HG03175 (cell line): ENCODE data around the gene ADGRG3.

Experiments used
- ATAC-seq: cut with Tn5 transposase; IDR thresholded peaks from one replicate; pipeline ENCODE4 v1.9.1; 2021; ENCODE audit warnings: mild to moderate bottlenecking, moderate library complexity; ENCODE audit not compliant: unreplicated experiment

Gene ADGRG3, protein sequence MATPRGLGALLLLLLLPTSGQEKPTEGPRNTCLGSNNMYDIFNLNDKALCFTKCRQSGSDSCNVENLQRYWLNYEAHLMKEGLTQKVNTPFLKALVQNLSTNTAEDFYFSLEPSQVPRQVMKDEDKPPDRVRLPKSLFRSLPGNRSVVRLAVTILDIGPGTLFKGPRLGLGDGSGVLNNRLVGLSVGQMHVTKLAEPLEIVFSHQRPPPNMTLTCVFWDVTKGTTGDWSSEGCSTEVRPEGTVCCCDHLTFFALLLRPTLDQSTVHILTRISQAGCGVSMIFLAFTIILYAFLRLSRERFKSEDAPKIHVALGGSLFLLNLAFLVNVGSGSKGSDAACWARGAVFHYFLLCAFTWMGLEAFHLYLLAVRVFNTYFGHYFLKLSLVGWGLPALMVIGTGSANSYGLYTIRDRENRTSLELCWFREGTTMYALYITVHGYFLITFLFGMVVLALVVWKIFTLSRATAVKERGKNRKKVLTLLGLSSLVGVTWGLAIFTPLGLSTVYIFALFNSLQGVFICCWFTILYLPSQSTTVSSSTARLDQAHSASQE

DNA sequence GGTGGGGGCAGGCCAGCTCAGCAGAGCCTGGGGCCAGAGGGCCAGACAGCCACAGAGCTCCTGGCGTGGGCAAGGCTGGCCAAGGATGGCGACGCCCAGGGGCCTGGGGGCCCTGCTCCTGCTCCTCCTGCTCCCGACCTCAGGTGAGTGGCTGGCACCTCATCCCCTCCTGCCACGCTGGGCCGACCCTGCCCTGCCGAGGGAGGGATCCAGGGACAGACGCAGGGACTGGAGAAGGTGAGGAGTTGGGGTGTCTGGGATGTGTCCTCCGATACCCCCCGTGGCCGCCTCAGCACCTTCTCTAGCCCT is at the start of gene ADGRG3:
Gene ADGRG3, plus strand, starts transcription at position 44 of the 309 bp plus-strand sequence. Its CDS starts 42 bp downstream, at position 86.
- no peak for ATAC-seq

DNA sequence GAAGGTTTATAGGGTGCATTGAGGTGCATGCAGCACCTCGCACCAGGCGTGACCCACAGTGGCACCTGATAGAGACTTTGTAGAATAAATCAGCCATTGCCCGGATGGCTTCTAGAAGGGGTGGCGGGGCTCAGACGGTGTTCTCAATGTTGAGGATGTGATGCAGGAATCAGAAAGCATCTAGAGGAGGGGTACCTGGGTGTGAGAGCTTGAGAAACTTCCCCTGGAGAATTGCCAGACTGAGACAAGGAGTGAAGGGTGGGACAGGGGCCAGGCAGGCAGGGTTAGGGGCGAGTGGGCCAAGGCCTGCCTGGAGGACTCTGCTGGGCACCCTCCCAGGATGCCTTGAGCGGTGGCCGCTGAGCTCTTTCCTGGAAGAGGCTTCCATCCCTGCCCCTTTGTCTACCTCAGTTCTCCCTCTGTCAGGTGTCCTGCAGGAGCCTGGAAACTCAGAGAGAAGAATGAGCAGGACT is 48.9 kb upstream of the ADGRG3 start:
- no peak for ATAC-seq

DNA sequence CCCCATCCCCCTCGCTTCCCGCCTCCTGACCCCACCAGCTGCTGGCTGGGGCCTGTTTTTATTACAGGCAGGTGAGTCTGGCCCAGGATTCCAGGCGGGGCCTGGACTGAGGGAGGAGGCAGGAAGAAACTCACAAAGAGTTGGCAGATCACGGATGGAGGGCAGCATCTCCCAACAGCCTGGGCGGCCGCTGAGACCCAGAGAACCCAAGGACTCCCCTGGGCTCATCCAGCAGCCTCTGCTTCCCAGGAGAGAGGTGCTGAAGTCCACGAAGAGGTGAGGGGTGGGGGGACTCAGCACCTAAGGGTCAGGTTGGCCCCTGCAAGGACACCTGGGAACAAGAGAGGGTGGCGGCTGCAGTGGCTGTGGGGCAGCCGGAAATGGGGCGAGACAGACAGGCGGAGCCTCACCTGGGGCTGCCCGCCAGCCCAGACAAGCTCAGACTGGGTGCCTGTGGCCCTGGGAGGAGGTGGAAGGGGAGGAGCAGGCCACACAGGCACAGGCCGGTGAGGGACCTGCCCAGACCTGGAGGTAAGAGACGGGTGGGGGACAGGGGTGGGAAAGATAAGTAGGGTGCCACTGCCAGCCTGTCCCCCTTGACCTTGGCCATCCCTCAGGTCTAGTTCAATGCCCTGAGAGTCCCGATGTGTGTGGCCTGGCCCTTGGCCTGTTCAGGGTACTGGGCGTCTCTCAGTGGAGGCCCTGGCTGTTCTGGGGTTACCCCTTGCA is 48.3 kb upstream of the ADGRG3 start:
- ATAC-seq: no peak

DNA sequence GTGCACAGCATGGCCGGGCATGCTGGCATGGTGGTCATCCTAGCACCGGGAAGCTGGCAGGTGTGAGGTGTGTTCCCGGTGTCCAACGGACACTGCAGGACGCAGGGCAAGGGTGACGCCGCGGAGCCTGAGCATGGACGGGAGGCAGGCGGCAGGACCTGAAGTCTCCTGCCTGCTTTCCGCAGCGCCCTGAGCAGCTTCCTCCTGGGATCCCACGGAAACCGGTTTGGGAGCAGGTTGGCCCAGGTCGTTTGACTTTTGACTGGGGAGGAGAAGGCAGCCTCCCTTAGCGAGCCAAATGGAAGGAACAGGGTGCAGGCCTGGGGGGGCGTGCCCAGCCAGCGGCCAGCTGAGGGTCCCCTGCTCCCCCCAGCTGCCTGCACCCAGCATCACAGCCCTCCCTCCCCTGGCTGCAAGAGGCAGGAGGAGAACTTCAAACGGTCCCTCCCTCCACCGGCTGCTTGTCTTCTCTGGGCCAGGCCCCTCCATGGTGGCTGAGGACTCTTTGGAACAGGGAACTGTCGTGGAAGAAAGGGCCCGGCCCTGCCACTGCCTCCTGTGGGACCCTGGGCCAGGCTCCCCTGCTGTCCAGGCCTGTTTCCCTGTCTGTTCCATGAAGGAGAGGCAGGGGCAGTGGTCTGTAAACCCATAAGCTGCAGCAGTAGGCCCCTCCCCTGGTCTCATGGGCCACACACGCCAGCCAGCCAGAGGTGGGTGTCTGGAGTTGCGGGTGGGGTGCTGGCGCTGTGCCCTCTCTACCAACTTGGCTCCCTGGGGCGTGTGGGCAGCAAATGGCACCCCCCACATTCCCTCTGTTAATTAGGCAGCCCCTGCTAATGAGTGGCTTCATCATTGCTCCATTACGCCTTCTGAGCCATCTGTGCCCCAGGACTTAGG is 47.5 kb upstream of the ADGRG3 start:
- no peak for ATAC-seq

DNA sequence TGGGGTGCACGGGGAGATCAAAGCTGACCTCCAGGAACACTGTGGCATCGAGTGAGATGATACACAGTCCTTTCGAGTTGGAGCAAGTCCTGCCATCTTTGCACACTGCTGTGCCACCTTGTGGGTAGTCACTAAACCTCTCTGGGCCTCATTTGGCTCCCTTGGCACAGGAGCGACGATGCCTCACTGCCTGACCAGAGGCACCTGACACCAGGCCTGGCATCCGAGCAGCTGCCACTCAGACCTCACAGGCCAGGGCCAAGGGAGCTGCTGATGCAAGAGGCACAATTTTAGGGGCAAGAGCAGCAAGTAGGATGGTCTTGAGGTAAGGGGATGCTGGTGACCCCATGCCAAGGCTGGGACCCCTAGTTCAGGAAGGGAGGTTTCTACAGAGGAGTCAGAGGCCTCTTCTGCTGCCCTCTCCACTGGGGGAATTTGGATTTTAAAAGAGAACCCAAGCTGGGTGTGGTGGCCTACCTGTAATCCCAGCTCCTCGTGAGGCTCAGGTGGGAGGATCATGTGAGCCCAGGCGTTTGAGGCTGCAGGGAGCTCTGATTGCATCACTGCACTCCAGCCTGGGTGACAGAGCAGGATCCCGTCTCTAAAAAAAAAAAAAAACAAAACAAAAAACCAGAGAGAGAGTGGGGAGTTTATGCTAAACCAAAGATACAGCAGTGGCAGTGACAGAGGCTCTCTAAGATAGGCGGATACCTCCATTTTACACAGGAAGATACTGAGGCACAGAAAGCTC is 46.4 kb upstream of the ADGRG3 start:
- no peak for ATAC-seq

DNA sequence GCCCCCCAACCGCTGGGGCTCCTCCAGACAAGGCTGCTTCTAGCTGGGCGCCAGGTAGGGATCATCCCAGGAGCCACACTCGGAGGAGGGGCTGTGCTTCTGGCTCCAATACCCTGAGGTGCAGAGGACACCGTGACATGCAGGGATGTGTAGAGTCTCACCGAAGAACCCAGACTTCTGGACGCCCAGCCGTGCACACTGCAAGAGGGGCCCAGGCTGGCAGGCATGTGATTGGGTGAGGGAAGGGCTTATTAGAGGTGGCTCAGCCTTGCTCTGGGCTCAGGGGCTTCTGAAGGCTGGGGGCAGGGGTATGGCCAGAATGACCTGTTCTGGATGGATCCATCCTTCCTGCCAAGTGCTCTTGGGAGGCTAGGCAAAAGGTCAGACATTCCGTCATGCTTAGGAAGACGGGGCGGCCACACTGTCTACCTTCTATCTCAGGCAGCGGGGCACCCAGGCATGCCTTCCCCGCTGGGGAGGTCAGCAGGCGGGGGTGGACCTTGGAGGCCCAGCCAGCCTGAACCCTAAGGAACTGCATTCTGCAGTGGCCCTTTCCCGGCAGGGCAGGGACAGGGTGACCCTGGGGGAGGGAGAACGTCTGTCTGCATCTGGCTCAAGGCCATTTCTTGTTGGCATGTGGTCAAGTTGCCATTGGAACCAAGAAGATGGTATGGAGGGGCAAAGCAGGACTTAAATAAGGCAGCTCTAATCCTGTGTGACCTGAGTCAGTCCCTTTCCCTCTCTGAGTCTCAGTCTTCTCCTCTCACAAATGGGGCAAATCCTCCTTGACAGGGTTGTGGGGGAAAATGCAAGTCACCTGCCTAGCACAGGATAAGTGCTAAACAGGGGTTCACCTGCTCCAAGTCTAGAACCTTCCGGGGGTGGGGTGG is 45.5 kb upstream of the ADGRG3 start:
- ATAC-seq: no peak

DNA sequence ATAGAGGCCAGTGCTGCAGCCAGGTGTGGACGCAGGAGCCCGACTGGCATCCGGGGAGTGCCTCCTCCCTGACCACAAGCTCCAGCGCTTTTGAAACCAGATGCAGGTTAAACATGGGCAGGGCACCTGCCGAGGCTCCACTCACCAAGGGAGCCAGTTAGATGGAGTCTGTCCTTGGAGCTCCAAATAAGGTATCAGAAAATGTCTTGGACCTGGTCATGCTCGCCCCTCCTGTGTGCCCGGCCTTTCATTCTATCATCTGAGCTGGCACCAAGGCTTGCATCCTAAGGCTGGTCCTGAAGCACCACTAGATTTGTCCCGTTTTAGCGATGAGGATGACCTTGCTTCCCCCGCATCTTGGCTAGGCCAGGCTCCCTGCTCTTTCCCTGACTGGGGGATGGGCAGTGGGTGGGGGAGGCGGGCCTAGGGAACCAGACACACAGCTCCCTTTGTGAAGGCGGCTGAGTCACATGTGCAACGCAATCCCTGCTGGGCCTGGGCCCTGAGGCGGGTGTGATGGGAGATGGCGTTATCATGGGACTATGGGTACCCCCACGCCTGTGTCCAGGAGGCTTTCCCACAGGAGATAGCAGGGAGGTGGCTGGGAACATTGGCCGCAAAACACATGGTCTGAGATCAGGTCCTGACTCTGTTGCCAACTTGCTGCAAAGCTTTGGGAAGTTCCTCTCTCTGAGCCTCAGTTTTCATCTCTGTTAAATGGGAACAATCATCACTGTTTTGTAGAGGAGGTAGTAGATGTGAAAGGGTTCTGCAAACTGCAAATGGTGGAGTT is 44.7 kb upstream of the ADGRG3 start:
- ATAC-seq: no peak

DNA sequence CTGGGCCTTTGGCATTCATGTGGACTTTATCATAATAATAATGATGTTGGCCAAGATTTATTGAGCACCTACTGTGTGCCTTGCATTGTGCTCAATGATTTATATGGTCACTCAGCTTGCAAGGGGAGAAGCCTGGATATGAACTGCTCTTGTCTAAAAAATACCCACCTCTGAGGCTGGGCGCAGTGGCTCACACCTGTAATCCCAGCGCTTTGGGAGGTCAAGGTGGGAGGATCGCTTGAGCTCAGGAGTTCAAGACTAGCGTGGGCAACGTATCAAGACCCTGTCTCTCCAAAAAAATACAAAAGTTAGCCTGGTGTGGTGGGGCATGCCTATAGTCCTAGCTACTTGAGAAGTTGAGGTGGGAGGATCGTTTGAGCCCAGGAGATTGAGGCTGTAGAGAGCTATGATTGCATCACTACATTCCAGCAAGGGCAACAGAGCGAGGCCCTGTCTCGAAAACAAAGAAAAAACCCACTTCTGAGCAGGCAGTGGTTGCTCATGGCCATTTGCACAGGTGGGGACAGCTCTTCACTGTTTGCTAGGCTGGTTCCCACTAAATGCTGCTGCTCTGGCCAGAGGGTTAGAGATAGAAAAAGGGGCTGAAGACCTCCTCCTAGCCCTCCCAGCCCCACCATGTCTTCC is 43.9 kb upstream of the ADGRG3 start:
- no peak for ATAC-seq

DNA sequence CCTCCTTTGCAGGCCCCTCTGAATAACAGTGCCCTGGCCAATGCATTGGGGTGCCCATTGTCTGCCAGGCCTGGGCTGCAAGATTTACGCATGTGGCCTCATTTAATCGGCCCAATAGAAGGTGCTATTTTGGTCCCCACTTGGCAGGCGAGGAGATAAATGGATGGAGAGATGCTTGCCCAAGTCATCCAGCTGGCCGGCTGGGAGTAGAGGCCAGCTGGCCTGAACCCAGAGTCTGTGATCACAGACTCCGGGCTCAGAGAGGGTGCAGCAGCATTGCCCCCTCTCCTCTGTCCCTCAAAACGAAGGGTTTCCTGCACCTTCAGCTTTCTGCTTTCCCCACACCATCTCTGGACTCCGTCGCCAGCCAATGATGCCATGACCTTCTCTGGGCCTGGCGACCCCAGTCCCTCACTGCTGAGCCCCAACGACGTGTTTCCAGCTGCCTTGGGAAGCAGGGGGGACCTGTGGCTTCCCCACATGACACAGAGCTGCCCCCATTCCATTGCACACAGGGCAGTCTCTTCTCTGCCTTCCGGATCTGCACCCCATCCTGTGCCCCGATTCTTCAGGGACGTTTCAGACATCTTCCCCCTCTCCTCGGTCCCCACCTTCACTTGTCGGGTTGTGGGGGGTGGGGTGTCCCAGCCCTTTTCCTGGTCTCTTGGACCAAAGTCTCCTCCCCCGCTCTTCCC is 43.2 kb upstream of the ADGRG3 start:
- ATAC-seq: no peak

DNA sequence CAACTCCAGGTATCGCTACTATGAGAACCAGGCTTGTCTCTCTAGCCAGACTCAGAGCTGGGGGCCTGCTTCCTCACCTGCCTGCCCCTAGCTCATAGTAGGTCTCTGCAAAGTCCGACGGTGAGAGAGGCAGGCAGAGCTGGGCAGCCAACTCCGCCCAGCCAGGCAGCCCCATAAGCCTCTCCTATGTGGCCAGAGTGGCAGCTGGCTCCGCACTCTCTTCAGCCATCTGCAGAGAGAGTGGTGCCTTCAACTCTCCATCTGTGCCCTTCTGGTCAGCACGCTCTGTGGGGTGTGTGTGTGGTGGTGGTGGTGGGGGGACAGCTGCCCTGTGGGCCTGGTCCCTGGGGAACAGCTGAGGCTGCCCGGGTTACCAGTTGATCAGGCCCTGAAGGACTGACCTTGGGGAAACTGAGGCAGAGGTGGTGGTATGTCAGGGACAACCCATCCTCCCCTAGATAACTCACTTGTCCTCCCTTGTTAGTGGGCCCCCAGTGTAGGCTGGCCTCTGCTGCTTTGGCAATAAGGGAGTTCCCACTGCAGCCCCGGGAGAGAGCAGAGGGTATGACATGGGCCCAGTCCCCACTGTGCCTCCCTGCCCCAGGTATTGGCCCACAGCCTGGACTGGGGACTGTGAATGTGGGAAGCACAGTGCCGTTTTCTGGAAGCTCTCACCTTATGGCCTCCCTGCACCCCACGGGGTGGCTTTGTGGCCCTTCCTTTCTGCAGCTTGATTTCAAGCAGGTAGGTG is 41.5 kb upstream of the ADGRG3 start:
- ATAC-seq: no peak

DNA sequence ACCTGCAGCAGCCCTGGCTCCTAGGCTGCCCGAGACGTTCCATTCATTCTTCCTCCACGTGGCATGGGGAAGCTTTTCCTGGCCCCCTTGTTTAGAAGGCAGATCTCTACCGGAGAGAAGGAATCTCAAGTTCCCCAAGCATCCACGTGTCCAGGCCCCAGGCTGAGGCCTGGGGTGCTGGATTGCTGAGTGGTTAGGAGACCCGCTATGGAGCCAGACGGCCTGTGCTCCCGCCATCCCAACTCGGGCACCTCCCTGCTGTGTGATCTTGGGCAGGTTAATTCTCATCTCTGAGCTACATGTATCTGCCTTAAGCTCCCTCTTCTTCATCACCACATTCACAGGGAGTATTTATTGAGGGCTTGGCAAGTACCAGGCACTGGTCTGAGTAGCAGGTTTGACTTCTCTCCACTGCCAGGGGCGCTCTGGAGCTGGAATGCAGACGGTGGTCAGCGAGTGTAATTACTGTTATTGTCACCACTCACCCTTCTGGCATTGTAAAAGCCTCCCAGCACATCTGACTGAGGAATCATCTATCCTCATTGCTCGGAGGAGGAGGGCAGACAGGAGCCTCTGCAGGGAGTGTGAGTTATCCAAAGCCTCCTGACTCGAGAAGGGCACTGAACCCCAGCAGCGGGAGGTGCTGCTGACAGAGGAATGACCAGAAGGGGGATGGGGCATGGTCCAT is 40.8 kb upstream of the ADGRG3 start:
- no peak for ATAC-seq

DNA sequence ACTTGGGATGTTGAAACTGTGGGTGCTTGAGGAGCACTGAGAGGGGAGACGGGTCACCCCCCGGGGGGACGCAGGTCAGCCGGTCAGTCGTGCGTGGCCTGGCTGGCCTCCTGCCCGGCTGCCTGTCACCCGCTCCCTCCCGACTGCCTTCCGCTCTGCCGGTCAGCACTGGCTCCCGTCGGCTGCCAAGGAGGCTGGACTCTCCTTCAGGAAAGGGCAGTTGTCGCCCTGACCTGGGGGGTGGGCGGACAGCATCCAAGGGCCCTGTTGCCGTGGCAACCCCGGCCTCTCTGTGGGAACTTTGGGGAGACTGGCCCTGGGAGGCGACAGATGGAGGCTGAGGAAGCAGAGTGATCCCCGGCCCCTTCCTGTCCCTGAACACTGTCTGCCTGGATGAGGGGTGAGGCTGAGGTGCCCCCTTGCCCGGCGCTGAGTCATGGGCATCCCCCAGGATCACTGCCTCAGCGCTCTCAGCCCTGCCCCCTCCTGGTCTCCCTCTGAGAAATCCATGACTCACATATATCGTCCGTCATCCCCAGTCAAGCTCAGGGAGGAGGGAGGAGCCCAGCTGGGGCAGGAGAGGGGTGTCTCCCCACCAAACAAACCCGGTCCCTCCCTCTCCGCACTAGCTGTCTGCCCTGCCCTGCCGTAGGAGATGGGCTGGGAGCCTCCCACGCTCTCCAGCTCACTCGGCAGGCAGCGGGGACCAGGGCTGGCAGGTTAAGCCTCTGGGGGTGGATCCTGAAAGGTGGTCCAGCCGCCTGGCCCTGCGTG is 39.9 kb upstream of the ADGRG3 start, which contains the start of gene ADGRG1:
Gene ADGRG1, plus strand, starts transcription at position 623 of the 774 bp plus-strand sequence. CDS start 21,658 bp downstream, outside the sequence.
- no peak for ATAC-seq

DNA sequence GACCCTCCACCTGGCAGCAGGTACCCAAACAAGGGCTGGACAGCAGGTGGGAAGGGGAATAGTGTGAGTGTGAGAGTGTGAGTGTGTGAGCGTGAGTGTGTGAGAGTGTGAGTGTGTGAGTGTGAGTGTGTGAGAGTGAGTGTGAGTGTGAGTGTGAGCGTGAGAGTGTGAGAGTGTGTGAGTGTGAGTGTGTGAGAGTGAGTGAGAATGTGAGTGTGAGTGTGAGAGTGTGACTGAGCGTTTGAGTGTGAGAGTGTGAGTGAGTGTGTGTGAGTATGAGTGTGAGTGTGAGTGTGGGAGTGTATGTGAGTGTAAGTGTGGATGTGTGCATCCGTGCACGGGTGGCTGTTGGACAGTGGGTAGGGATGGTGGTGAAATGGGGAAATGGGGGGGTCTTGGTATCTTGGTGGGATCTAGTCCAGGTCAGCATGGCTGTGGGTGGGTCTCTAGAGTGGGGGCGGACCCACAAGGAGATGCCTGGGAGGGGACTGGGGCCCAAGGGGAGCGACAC is 39.3 kb upstream of the ADGRG3 start:
- ATAC-seq: no peak

DNA sequence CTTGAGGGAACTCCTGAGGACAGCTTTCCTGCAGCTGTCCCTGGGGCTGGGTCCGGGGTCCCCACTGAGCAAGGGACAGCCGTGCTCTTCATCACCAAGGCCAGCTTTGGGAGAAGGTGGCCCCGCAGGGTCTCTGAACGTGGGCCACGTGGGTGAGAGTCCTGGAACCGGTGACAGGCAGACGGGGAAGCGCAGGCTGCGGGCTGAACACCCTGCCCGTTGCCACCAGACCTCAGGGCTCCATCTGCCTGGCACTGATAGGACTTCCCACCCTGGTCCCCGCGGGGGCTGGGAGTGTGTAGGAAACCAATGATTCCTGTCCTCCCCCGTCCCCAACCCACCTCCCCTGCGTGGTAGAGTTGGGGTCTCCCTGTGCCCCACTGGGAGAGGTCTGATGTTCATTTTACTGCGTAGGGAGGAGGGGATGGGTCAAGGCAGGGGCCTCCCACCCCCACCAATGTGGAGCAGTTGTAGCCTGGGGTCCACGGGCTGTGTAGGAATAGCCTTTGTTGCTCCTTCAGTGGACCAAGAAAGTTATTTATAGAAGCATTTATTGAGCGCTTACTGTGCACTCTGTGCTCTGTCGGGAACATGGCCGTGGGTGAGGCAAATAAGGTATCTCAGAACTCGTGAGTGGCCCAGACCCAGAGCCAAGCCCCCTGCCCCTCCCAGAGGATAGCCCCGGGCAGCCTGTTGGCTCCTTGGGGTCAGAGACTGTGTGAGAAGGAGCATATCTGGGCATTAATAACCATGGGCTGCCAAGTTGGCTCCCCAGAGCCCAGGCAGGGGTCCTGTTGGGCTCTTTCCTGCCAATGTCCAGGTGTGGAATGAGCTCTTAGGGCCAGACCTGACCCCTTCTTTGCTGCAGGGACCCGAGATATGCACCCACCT is 38.3 kb upstream of the ADGRG3 start:
- ATAC-seq: no peak
